PC-9 (cell line): ENCODE results near the gene RAD9A.

Source experiments
- EZH2 ChIP-seq: fragments of 200-600 bp; sonication (generic); IDR thresholded peaks from 2 replicates; pipeline ENCODE4 v1.8.0; 2017; ENCODE audit warnings: antibody characterized with exemption, low read depth
- TF ChIP-seq, protein P1 (sequence below): fragments of 200-600 bp; sonication (generic); conservative IDR thresholded peaks from 2 replicates; pipeline ENCODE4 v1.6.1; 2017; ENCODE audit warnings: mixed run types, antibody characterized with exemption, mild to moderate bottlenecking, moderate library complexity

- TF ChIP-seq, protein P1, sequence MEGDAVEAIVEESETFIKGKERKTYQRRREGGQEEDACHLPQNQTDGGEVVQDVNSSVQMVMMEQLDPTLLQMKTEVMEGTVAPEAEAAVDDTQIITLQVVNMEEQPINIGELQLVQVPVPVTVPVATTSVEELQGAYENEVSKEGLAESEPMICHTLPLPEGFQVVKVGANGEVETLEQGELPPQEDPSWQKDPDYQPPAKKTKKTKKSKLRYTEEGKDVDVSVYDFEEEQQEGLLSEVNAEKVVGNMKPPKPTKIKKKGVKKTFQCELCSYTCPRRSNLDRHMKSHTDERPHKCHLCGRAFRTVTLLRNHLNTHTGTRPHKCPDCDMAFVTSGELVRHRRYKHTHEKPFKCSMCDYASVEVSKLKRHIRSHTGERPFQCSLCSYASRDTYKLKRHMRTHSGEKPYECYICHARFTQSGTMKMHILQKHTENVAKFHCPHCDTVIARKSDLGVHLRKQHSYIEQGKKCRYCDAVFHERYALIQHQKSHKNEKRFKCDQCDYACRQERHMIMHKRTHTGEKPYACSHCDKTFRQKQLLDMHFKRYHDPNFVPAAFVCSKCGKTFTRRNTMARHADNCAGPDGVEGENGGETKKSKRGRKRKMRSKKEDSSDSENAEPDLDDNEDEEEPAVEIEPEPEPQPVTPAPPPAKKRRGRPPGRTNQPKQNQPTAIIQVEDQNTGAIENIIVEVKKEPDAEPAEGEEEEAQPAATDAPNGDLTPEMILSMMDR: no peak
- no peak for TF ChIP-seq EZH2
Observed at GRCh38 chr11:67398661-67399563, 7.1 kb downstream of the RAD9A start.
